NT2/D1 (cell line): Measurements from ENCODE around the gene TMEM175.

Experiments
- SUZ12 ChIP-seq: IDR thresholded peaks from 2 replicates; pipeline ENCODE4 v1.6.1; 2011; ENCODE audit not compliant: insufficient read length, insufficient read depth; ENCODE audit errors: extremely low read depth
- YY1 ChIP-seq: IDR thresholded peaks from 2 replicates; pipeline ENCODE4 v1.6.1; 2011; ENCODE audit not compliant: insufficient read length, insufficient read depth
- ZNF274 ChIP-seq: IDR thresholded peaks from 2 replicates; pipeline ENCODE4 v1.6.1; 2011; ENCODE audit warnings: mild to moderate bottlenecking, low read depth, low read length

- no peak for TF ChIP-seq YY1
- no peak for TF ChIP-seq ZNF274
- no peak for TF ChIP-seq SUZ12
Measured at GRCh38 chr4:956531-957230, 24.4 kb downstream of the TMEM175 start.
